GM18526 (cell line): ENCODE results near the gene PCGF1.

Experiments used
- POLR2A ChIP-seq: IDR thresholded peaks from 3 replicates; pipeline ENCODE4 v1.6.1; 2011; ENCODE audit not compliant: insufficient read length; ENCODE audit errors: extremely low read depth

PCGF1 gene

GRCh38 chr2:74548285-74548899, 40.9 kb upstream of the PCGF1 start:
- no peak for TF ChIP-seq POLR2A

- TF ChIP-seq POLR2A, result no peak
Observed at GRCh38 chr2:74546004-74546403, 38.5 kb upstream of the PCGF1 start.

DNA sequence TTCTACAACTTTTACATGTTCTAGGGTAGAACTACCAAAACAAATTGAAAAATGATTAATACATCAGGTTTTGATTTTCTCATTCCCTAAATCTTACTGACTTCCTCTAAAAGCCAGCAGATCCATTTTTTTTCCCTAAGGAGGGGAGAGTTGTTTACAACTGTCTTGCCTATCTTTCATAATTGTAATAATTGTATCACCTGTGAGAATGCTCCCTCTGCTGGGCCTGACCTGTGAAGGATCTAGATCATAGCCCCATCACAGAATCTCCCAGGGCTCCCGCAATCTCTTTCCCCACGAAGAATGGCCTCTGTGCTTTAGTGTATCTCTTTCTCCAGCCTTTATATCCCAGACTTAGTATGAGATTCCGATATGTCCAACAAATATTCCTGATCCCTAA, 37.1 kb upstream of the PCGF1 start:
- no peak for TF ChIP-seq POLR2A

DNA sequence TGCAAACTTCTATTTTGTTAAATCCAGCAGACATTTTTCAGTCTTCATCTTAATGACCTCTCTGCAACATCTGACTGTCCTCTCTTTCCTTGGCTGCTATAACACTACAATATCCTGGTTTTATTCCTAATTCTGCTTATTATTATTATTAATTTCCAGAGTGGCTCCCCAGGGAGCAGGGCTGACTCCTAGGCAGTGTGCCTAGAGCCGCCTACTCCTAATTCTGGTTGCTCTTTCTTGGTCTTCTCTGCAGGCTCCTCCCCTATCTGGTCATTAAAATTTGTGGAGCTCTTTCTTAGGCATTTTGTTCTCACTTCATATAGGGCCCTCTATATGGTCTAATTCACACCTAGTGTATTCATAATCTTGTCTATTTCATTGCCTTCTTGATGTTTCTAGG, 35.5 kb upstream of the PCGF1 start:
- no peak for TF ChIP-seq POLR2A

GRCh38 chr2:74540291-74540690, 32.8 kb upstream of the PCGF1 start:
- TF ChIP-seq POLR2A, result no peak

DNA sequence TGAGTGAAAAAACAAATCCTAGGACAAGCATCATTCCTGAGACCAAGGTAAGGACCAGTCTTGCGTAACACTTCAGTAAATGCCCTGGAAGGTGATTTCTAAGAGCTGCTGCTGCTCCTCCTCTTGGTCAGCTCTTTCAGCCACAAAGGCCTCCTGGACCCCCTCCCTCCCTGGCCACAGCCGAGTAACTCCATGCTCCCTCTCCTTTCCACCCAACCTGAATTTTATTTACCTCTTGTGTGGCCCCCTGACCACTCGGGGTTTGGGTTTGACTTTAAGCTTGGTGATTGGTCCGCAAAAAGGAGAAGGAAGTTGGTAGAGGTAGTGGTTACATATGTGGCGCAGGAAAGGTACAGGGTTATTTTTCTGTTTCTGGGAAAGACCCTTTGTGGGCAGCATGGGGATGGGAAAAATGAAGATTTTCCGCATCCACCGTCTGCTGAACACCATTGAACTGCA, 31.4 kb upstream of the PCGF1 start:
- TF ChIP-seq POLR2A, result no peak

- TF ChIP-seq POLR2A, result no peak
Observed at GRCh38 chr2:74537140-74537539, 29.6 kb upstream of the PCGF1 start.

GRCh38 chr2:74536166-74536950, 28.9 kb upstream of the PCGF1 start:
- TF ChIP-seq POLR2A, result no peak

GRCh38 chr2:74535440-74535965, 28.0 kb upstream of the PCGF1 start:
- no peak for TF ChIP-seq POLR2A

GRCh38 chr2:74534411-74534810, 26.9 kb upstream of the PCGF1 start:
- no peak for TF ChIP-seq POLR2A

- TF ChIP-seq POLR2A, result no peak
Observed at GRCh38 chr2:74533464-74533863, 26.0 kb upstream of the PCGF1 start.

- no peak for TF ChIP-seq POLR2A
Observed at GRCh38 chr2:74532222-74532621, 24.7 kb upstream of the PCGF1 start.

- TF ChIP-seq POLR2A, result no peak
Observed at GRCh38 chr2:74531666-74532065, 24.2 kb upstream of the PCGF1 start.

GRCh38 chr2:74530239-74531187, 23.0 kb upstream of the PCGF1 start:
- no peak for TF ChIP-seq POLR2A
